GM18502 (cell line): ENCODE data around the gene ZNF695.

Source experiments
- ATAC-seq: cut with Tn5 transposase; IDR thresholded peaks from one replicate; pipeline ENCODE4 v1.9.1; 2021; ENCODE audit warnings: mild to moderate bottlenecking; ENCODE audit not compliant: unreplicated experiment, poor library complexity

The ZNF695 gene

GRCh38 chr1:246966502-246966901 lies 41.4 kb downstream of the ZNF695 start:
- ATAC-seq = no peak

GRCh38 chr1:246959944-246960693 lies 47.7 kb downstream of the ZNF695 start:
- peak; percentile 55 for ATAC-seq

GRCh38 chr1:246954126-246954525 lies 53.7 kb downstream of the ZNF695 start:
- ATAC-seq = no peak

GRCh38 chr1:246951413-246951812 lies 56.4 kb downstream of the ZNF695 start:
- ATAC-seq = no peak

GRCh38 chr1:246949956-246950355 lies 57.9 kb downstream of the ZNF695 start:
- ATAC-seq = no peak

GRCh38 chr1:246947255-246947654 lies 60.6 kb downstream of the ZNF695 start:
- ATAC-seq = no peak

- ATAC-seq = no peak
Observed at GRCh38 chr1:246946366-246946765, 61.5 kb downstream of the ZNF695 start.
